ENCODE results near the gene ASXL2. TPM values are rescaled to one million over a fixed set of nuclear protein-coding genes. Genes with fewer than 3 reads are reported as not detected.

The ASXL2 gene
- polyA plus RNA-seq, 1 donor from 2014 or later, result 2.9 TPM

DNA sequence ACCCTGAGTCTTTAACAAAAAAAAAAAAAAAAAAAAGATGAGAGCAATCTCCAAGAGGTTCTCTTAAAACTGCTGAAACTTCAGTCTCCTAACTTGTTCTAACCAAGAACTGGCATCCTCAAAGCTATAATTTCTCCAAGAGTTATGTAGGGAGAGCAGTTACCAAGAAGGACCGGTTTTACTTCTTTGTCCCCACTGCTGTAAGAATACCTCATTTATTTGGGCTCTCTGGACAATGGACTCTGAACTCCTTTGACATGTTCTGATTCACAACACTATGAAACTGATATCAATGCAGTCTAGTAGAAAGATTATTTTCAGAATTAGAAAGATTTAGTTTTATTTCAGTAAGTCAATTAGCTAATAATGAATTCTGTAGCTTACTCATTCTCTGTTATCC lies 120.4 kb downstream of the ASXL2 start:
- H3K9ac ChIP-seq (ENCODE audit: low read length), result no peak overlapping the region
- no peaks in the 10 kb centered on the region for H3K79me2 ChIP-seq (replicated peaks; ENCODE audit: insufficient read depth, low read length)
- no peak overlapping the region for H3K27ac ChIP-seq (ENCODE audit: low read length)
- no peaks in the 10 kb centered on the region for H3K27me3 ChIP-seq (ENCODE audit: insufficient read depth, low read depth, low read length)
- H4K20me1 ChIP-seq (ENCODE audit: insufficient read depth), result no peaks in the 10 kb centered on the region
- H3K9me3 ChIP-seq (ENCODE audit: low read length), result no peaks in the 10 kb centered on the region
- no peak for TF ChIP-seq SMC3 (conservative IDR thresholded peaks at IDR 0.05; ENCODE audit: poor library complexity)
- no peak for TF ChIP-seq RAD21 (conservative IDR thresholded peaks at IDR 0.05)
- TF ChIP-seq POLR2AphosphoS5 (IDR thresholded peaks at IDR 0.05), result no peak
- no peak for TF ChIP-seq CTCF (IDR thresholded peaks at IDR 0.05; ENCODE audit: poor library complexity, severe bottlenecking)
- no peak for TF ChIP-seq TAF1 (IDR thresholded peaks at IDR 0.05; ENCODE audit: low read depth)
- TF ChIP-seq EP300 (conservative IDR thresholded peaks at IDR 0.05; ENCODE audit: poor library complexity, severe bottlenecking), result no peak
- TF ChIP-seq MXI1 (conservative IDR thresholded peaks at IDR 0.05; ENCODE audit: poor library complexity, severe bottlenecking), result no peak
- no peak for TF ChIP-seq EZH2 (IDR thresholded peaks at IDR 0.05; ENCODE audit: borderline replicate concordance, insufficient read depth, low read length, poor library complexity, severe bottlenecking)
- TF ChIP-seq, protein P1, sequence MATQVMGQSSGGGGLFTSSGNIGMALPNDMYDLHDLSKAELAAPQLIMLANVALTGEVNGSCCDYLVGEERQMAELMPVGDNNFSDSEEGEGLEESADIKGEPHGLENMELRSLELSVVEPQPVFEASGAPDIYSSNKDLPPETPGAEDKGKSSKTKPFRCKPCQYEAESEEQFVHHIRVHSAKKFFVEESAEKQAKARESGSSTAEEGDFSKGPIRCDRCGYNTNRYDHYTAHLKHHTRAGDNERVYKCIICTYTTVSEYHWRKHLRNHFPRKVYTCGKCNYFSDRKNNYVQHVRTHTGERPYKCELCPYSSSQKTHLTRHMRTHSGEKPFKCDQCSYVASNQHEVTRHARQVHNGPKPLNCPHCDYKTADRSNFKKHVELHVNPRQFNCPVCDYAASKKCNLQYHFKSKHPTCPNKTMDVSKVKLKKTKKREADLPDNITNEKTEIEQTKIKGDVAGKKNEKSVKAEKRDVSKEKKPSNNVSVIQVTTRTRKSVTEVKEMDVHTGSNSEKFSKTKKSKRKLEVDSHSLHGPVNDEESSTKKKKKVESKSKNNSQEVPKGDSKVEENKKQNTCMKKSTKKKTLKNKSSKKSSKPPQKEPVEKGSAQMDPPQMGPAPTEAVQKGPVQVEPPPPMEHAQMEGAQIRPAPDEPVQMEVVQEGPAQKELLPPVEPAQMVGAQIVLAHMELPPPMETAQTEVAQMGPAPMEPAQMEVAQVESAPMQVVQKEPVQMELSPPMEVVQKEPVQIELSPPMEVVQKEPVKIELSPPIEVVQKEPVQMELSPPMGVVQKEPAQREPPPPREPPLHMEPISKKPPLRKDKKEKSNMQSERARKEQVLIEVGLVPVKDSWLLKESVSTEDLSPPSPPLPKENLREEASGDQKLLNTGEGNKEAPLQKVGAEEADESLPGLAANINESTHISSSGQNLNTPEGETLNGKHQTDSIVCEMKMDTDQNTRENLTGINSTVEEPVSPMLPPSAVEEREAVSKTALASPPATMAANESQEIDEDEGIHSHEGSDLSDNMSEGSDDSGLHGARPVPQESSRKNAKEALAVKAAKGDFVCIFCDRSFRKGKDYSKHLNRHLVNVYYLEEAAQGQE (IDR thresholded peaks at IDR 0.05; ENCODE audit: borderline replicate concordance), result no peak
- H2AFZ ChIP-seq (ENCODE audit: low read depth, low read length), result no peak overlapping the region
- H3F3A ChIP-seq (ENCODE audit: insufficient read depth, low read length, poor library complexity, severe bottlenecking), result no peaks in the 10 kb centered on the region
- no peaks in the 10 kb centered on the region for H3K9me2 ChIP-seq (ENCODE audit: insufficient read depth, low read length)
- no peak overlapping the region for H3K4me3 ChIP-seq (ENCODE audit: low read length)
- no peaks in the 10 kb centered on the region for H3K36me3 ChIP-seq (ENCODE audit: insufficient read depth, low read length)
- no peak overlapping the region for H3K4me2 ChIP-seq (ENCODE audit: low read length)

DNA sequence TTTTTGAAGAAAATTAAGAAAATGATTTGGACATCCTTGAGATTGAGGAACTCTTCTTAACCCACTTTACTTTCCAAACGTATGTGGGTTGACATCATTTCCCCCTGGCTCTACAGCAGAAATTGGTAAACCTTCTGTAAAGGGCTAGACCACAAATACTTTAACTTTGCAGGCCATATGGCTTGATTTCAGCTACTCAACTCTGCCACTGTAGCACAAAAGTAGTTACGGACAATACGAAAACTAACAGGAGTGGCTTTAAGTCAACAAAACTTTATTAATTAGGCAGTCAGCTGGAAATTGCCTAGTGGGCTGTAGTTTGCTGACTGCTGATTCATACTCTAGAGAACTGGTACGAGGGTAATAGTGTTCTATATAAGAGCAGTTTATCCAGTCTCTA lies 121.8 kb downstream of the ASXL2 start:
- Histone ChIP-seq H3K4me2 (ENCODE audit: low read length) (no peak overlapping the region), H4K20me1 (ENCODE audit: insufficient read depth) (no peaks in the 10 kb centered on the region), H3K9me2 (ENCODE audit: insufficient read depth, low read length) (no peaks in the 10 kb centered on the region), H3K27me3 (ENCODE audit: insufficient read depth, low read depth, low read length) (no peaks in the 10 kb centered on the region), H3K79me2 (replicated peaks; ENCODE audit: insufficient read depth, low read length) (no peaks in the 10 kb centered on the region), H3F3A (ENCODE audit: insufficient read depth, low read length, poor library complexity, severe bottlenecking) (no peaks in the 10 kb centered on the region), H3K9me3 (ENCODE audit: low read length) (no peaks in the 10 kb centered on the region), H3K27ac (ENCODE audit: low read length) (no peak overlapping the region), H3K36me3 (ENCODE audit: insufficient read depth, low read length) (no peaks in the 10 kb centered on the region), H3K9ac (ENCODE audit: low read length) (no peak overlapping the region), H3K4me3 (ENCODE audit: low read length) (no peak overlapping the region), H2AFZ (ENCODE audit: low read depth, low read length) (no peak overlapping the region)
- no peak for TF ChIP-seq EZH2 (IDR thresholded peaks at IDR 0.05; ENCODE audit: borderline replicate concordance, insufficient read depth, low read length, poor library complexity, severe bottlenecking)
- TF ChIP-seq EP300 (conservative IDR thresholded peaks at IDR 0.05; ENCODE audit: poor library complexity, severe bottlenecking), result no peak
- no peak for TF ChIP-seq MXI1 (conservative IDR thresholded peaks at IDR 0.05; ENCODE audit: poor library complexity, severe bottlenecking)
- TF ChIP-seq, protein P1 (IDR thresholded peaks at IDR 0.05; ENCODE audit: borderline replicate concordance), result no peak
- TF ChIP-seq CTCF (IDR thresholded peaks at IDR 0.05; ENCODE audit: poor library complexity, severe bottlenecking), result no peak
- no peak for TF ChIP-seq POLR2AphosphoS5 (IDR thresholded peaks at IDR 0.05)
- no peak for TF ChIP-seq TAF1 (IDR thresholded peaks at IDR 0.05; ENCODE audit: low read depth)
- no peak for TF ChIP-seq SMC3 (conservative IDR thresholded peaks at IDR 0.05; ENCODE audit: poor library complexity)

Data from neural cell (in vitro differentiated cells).